Lower leg skin (tissue), 4 donors: ENCODE results near the gene DENND1A. TPM values are rescaled to one million over a fixed set of nuclear protein-coding genes. Genes with fewer than 3 reads are reported as not detected.
"Not testable (repeated sequence)": the region's sequence is repeated elsewhere in the genome, so short reads cannot be mapped to it uniquely, and the experiment has no call there.

Source experiments
- DNase-seq, 2 donors: peaks; one replicate each; pipeline ENCODE4 v3.0.0-alpha.2; 2019; ENCODE audit warnings: low spot score in 2 of 2
- H3K4me3 ChIP-seq: fragments of 200-600 bp; sonication (generic); 2 replicates; pipeline ENCODE4 v1.5.1; 2017; ENCODE audit warnings: mild to moderate bottlenecking, low read depth; ENCODE audit not compliant: poor library complexity, severe bottlenecking
- CTCF ChIP-seq, 3 donors: fragments of 450-650 bp; IDR thresholded peaks; one replicate each; pipeline ENCODE4 v1.5.1; 2016; ENCODE audit warnings: antibody characterized with exemption in 3 of 3, mild to moderate bottlenecking in 3 of 3, moderate library complexity in 2 of 3
- POLR2A ChIP-seq, 2 donors: fragments of 450-650 bp; IDR thresholded peaks; one replicate each; pipeline ENCODE4 v1.6.1; 2016 to 2017; ENCODE audit warnings: antibody characterized with exemption in 2 of 2, mild to moderate bottlenecking in 1 of 2, moderate library complexity in 1 of 2
- WGBS, 2 donors: methylation state at CpG; one replicate each; pipeline ENCODE4 v1.1.5; 2018; 5-methylcytosine and 5-hydroxymethylcytosine counted together
- intact Hi-C: fragments of 100-400 bp; cut with DNase I; formaldehyde crosslinking; loops from one replicate; pipeline ENCODE4 v1.15.0; 2023; ENCODE audit warnings: low total_unique reads
- total RNA-seq, 4 donors: library from RNA; depleted of rRNA; stranded (reverse); fragments of >200 nt; gene quantifications; one replicate each; pipeline ENCODE4 v1.1.0, GENCODE V29; 2016

Gene DENND1A
- total RNA-seq, 4 donors from 2014 or later = 6.5 to 16.3 (median 12.3) TPM

- no peak for DNase-seq
- TF ChIP-seq CTCF (IDR thresholded peaks at IDR 0.05) (no peak), POLR2A (IDR thresholded peaks at IDR 0.05) (no peak)
- WGBS, 2 donors = 76 to 79% methylated on average over 9 of the region's 9 CpGs
- no peak overlapping the region for H3K4me3 ChIP-seq
- intact Hi-C loops = no loop called here
These were observed 22.9 kb upstream of the DENND1A start for GRCh38 chr9:123952641-123953495.

GRCh38 chr9:123948286-123948685 is 18.4 kb upstream of the DENND1A start:
- no peak for DNase-seq
- intact Hi-C loops = no loop called here
- TF ChIP-seq POLR2A (IDR thresholded peaks at IDR 0.05) (no peak), CTCF (IDR thresholded peaks at IDR 0.05) (no peak)
- 34 to 45% methylated on average over 3 of the region's 3 CpGs for WGBS, 2 donors
- H3K4me3 ChIP-seq = no peak overlapping the region

GRCh38 chr9:123947326-123947725 is 17.4 kb upstream of the DENND1A start:
- H3K4me3 ChIP-seq = no peak overlapping the region
- intact Hi-C loops = no loop called here
- TF ChIP-seq POLR2A (IDR thresholded peaks at IDR 0.05) (no peak), CTCF (IDR thresholded peaks at IDR 0.05) (no peak)
- 98 to 100% methylated on average over 2 of the region's 2 CpGs for WGBS, 2 donors
- no peak for DNase-seq

- WGBS, 2 donors = 47 to 51% methylated on average over 8 of the region's 8 CpGs
- intact Hi-C loops = no loop called here
- no peak overlapping the region for H3K4me3 ChIP-seq
- TF ChIP-seq CTCF (IDR thresholded peaks at IDR 0.05) = no peak
- TF ChIP-seq POLR2A (IDR thresholded peaks at IDR 0.05) = no peak
- no peak for DNase-seq
These were observed 16.3 kb upstream of the DENND1A start for GRCh38 chr9:123946101-123946821.

GRCh38 chr9:123945532-123945931 is 15.6 kb upstream of the DENND1A start:
- intact Hi-C loops = no loop called here
- WGBS, 2 donors = 50 to 57% methylated on average over 12 of the region's 12 CpGs
- DNase-seq = no peak
- no peak overlapping the region for H3K4me3 ChIP-seq
- TF ChIP-seq POLR2A (IDR thresholded peaks at IDR 0.05) (no peak), CTCF (IDR thresholded peaks at IDR 0.05) (no peak)

- intact Hi-C loops, DNase-seq, H3K4me3 ChIP-seq: not testable (repeated sequence)
- 96% methylated on average over 8 of the region's 8 CpGs for WGBS, 2 donors
These were observed 14.5 kb upstream of the DENND1A start for GRCh38 chr9:123944464-123944863.
